ENCODE measurements around the gene NRBF2. TPM values are rescaled to one million over a fixed set of nuclear protein-coding genes. Genes with fewer than 3 reads are reported as not detected.
"Not testable (repeated sequence)": the region's sequence is repeated elsewhere in the genome, so short reads cannot be mapped to it uniquely, and the experiment has no call there.

The NRBF2 gene
- total RNA-seq = 17.3 TPM

- ATAC-seq = peak; percentile 100
Measured at GRCh38 chr10:63133056-63133820, at the start of gene NRBF2. Gene NRBF2, plus strand, starts transcription at chr10:63133328. Its CDS starts 143 bp downstream, at chr10:63133471.

DNA sequence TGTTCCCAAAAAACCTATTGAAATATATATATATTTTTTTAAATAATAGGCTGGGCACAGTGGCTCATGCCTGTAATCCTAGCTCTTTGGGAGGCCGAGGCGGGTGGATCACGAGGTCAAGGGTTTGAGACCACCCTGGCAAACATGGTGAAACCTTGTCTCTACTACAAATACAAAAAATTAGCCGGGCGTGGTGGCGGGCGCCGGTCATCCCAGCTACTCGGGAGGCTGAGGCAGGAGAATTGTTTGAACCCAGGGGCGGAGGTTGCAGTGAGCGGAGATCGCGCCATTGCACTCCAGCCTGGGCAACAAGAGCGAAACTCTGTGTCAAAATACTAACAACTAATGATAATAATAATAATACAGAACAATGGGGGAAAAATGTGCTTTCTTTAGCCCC, 49.7 kb upstream of the NRBF2 start:
- ATAC-seq = not testable (repeated sequence)

DNA sequence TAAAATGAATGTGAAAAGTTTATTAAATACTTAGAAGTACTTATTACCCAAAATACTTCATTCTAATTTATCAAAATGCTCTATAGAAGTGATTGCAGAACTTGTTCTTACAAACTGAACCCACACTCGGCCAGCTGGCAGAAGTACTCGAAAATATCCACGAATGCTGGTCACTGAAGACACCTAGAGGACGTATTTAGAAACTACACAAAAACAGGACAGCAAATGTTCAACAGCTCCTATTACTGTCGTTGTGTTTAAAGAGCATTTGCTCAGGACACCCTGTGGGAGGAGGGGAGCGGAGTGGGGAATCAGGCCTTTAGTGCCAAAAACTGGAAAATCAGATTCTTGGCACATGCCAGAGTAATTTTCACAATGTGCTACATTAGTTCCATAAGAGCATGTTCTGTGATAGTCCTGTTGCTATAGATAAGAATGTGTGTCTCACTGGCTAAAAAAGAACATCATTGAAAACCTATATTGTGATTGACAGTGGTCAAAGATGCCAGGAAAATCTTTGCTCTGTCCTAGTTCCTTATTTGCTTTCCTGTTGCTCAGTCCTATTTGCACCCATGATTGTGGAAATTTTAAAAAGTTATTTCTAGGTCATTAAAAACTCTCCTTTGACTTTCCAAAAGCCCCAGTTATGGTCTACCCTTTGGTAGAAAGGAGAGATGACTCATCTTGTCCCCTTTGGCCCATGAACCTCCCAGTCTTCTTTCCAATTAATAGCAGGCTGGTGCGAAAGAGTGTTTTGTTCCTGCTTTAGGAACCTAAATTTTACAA, 49.0 kb upstream of the NRBF2 start:
- peak; percentile 80 for ATAC-seq

DNA sequence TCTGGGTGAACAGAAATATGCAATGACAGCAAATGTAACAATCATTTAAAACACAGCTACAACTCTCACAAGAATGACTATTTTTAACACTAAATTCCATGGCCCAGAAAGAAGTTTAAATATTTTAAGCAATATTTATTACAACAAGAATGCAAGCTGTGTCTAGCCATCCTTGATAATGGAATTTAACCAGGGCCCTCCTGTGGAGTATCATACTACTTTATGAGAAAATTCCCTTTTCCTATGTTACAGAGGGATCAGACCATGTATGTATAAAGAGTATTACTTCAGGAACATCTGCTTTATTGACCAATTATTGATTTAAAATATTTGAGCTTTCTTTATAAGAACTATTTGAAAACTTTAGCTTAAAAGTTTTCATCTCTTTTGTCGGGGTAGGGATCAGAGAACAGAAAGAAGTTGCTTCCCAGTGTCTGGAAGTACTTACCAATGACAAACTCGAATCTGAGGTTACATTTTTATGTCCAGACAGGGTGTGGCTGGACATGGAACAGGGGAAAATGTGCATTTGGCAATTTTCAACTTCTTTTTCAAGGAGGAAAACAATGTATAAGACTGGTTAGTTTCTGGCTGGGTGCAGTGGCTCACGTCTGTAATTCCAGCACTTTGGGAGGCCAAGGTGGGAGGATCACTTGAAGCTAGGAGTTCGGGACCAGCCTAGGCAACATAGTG, 48.3 kb upstream of the NRBF2 start:
- ATAC-seq = no peak

GRCh38 chr10:63093227-63093626, 39.9 kb upstream of the NRBF2 start:
- peak; percentile 70 for ATAC-seq

DNA sequence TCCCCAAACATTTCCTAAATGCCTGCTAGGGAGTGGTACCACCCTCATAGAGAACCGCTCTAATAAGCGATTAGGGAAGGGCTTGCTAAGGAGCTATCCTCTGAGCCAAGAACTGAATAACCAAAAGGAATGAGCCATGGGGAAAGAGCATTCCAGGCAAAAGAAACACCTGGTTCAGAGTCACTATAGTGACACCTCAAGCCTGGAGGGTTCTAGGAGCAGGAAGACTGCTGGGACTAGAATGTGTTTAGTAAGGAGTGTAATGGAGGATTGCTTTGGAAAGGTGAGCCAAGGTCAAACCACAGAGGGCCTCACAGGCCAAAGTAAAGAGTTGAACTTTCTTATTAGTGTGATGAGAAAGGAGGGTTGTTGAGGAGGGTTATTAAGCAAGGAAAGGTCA, 38.7 kb upstream of the NRBF2 start:
- no peak for ATAC-seq

- no peak for ATAC-seq
Measured at GRCh38 chr10:63094881-63095280, 38.2 kb upstream of the NRBF2 start.

- peak; percentile 61 for ATAC-seq
Measured at GRCh38 chr10:63099734-63100133, 33.4 kb upstream of the NRBF2 start.

GRCh38 chr10:63101091-63101490, 32.0 kb upstream of the NRBF2 start:
- ATAC-seq = peak; percentile 20

GRCh38 chr10:63102279-63102883, 30.7 kb upstream of the NRBF2 start:
- ATAC-seq = not testable (repeated sequence)

- ATAC-seq = not testable (repeated sequence)
Measured at GRCh38 chr10:63103178-63103577, 29.9 kb upstream of the NRBF2 start.

DNA sequence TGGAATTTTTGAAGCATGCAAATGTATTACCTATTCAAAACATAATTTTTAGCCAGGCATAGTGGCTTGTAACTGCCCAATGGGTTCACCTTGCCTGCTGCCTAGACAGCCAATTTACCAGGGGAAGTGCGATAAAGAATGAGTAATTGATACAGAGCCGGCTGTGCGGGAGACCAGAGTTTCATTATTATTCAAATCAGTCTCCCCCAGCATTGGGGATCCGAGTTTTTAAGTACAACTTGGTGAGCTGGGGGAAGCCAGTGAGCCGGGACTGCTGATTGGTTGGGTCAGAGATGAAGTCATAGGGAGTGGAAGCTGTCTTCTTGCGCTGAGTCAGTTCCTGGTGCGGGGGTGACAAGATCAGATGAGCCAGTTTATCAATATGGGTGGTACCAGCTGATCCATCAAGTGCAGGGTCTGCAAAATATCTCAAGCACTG, 29.1 kb upstream of the NRBF2 start:
- no peak for ATAC-seq

DNA sequence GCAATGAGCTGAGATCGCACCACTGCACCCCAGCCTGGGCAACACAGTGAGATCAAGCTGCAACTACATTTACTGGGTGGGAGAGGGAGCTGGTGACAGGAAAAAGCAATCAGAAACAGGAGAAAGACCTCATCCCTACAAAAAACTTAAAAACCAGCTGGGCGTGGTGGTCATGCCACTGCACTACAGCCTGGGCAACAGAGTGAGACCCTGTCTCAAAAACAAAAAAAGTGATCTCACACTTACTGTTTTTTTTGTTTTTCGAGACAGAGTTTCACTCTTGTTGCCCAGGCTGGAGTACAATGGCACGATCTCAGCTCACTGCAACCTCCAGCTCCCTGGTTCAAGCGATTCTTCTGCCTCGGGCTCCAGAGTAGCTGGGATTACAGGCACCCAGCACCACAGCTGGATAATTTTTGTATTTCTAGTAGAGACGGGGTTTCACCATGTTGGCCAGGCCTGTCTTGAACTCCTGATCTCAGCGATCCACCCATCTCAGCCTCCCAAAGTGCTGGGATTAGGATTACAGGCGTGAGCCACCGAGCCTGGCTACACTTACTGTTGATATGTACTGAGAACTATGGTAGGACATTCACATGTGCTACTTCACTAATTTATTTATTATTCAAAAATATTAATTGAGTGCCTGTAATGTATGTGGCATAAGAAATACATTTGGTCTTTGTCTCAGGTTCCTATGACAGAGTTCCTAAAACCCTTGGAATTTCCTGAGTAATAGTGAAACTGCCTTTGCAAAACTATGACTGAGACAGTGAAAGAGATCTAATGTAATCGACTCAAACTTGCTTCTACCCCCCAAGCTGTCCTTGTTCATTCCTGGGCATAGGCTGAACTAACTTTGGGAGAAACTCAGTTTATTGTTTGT, 27.7 kb upstream of the NRBF2 start:
- peak; percentile 53 for ATAC-seq

- peak; percentile 25 for ATAC-seq
Measured at GRCh38 chr10:63106111-63106755, 26.9 kb upstream of the NRBF2 start.

- no peak for ATAC-seq
Measured at GRCh38 chr10:63107943-63108437, 25.1 kb upstream of the NRBF2 start.

GRCh38 chr10:63110940-63111339, 22.2 kb upstream of the NRBF2 start:
- ATAC-seq = no peak

- ATAC-seq = peak; percentile 89
Measured at GRCh38 chr10:63114031-63114814, 18.9 kb upstream of the NRBF2 start.

GRCh38 chr10:63115732-63116383, 17.3 kb upstream of the NRBF2 start:
- peak; percentile 90 for ATAC-seq

GRCh38 chr10:63116452-63117072, 16.6 kb upstream of the NRBF2 start:
- no peak for ATAC-seq
